Hematopoietic multipotent progenitor cell treated with erythropoietin and hydrocortisone succinate and interleukin-3 and kit ligand, for 15 days (in vitro differentiated cells): ENCODE data around the gene GRAMD2A.

Experiments used
- DNase-seq: peaks from one replicate; pipeline ENCODE4 v3.0.0-alpha.2; 2015; ENCODE audit warnings: low spot score

Gene GRAMD2A

DNA sequence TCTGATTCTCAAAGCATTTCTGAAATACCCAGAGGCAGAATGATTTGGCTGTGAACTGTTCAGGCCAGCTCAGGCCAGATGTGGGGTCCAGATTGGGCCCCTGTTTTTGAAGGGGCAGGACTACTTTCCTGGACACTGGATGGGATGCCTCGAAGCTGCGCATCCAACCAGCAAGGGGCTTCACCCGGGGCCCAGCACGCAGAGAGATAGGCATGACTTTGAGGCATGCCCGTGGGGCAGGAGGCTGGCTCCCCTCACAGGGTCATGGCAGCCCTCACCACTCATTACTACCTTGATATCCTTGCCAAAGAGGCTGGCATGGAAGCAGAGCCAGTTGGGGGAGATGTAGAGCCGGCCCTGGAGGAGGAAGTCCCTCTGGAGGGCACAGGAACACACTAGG, 30.1 kb downstream of the GRAMD2A start:
- DNase-seq = no peak

DNA sequence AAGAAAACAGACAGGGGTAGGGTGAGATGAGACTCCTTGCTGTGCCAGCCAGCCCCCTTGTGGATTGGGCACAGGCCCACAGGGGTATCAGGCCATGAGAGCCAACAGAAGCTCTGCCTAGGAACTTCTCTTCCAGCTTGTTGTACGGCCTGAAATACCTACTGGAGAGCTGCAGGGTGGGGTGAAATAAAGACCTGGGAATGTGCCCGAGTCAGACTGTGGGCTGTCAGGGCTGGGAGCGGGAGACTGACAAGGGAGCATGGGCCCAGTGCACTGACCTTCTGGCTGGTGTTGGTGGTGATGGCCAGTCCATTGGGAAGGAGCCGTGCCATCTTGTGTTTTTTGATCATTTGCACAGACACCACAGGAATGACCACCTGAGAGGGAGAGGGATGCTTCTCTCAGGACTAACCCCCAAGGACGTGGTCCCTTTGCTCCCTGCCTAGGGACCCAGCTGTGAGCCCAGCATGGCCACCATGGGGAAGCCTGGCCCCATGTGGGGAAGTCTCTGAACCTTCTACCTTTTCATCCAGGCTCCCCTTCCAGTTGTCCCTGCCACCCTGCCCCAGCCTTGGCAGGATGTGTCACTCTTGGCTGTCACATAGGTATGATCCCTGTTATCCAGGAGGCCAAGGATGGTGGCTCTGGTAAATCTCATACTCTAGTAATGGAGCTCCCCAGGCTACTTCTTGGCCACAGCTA, 30.7 kb downstream of the GRAMD2A start:
- DNase-seq = no peak

DNA sequence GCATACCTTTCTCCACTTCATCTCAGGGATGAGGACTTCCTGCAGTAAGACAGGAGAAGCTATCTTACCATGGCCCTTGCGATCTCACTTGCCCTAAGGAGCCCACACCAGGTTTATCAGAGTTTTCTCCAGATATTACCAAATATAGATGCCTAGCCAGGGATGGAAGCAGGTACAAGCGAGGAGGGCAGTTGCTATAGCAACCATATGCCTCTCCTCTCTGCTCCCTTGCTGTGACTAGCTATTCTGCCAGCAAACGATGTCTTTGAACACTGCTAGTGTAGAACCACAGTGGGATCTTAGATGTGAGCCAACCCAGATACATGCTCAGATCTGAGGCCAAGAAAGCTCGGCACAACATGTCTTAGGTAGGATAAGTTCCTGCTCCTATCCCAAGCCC, 33.9 kb downstream of the GRAMD2A start:
- no peak for DNase-seq

DNA sequence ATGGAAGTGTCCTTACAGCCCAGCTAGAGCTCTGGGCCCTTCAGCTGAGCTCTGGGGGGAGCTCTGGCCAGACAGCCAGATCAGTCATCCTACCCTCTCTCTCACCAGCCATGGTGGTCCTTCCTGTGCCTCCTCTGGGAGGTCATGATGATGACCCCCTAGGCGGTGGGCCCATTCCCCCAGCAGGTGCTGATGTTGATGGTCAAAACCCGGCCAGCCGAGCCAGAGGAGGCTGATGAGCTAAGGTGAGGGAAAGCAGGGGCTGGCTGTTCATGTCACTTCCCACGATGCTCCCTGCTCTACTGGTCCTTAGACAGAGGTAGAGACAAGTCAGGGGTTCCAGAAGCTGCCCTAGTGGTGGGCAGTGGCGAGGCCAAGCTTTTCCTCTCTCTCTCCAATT, 35.0 kb downstream of the GRAMD2A start:
- DNase-seq = no peak

DNA sequence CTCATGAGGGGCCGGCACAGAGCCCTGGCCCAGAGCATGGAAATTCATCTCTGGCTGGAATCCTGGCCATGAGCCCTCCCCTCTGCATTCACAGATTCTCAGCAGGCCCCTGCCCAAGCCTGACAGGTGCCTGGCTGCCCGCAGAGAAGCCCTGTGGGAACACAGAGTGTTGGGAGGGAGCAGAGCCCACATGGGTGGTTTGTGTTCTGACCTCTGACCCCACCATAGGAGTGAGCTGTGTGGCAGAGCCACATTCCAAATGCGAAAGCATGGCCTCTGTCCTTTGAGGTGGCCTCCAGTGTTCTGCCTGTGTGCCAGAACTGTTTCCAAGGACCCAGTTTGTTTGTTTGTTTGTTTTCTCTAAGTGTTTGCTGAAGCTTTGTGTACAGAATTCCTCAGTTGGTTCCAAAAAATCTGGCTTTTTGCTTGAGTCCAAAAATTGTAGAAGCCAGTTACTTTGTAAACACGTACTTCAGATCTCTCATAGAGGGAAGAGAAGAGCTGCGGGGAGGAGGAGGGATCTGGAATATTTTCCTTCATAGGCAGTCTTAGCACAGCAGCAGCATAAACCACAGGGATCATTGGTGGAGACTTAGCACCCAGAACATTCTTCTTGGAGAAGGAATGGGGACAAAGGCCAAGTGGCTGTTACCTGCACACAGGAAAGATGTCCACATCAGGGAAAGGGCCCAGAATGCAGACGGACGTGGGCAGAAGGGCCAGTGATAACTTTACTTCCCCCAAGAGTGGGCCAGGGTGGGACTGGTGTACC, 36.0 kb downstream of the GRAMD2A start:
- DNase-seq = no peak

DNA sequence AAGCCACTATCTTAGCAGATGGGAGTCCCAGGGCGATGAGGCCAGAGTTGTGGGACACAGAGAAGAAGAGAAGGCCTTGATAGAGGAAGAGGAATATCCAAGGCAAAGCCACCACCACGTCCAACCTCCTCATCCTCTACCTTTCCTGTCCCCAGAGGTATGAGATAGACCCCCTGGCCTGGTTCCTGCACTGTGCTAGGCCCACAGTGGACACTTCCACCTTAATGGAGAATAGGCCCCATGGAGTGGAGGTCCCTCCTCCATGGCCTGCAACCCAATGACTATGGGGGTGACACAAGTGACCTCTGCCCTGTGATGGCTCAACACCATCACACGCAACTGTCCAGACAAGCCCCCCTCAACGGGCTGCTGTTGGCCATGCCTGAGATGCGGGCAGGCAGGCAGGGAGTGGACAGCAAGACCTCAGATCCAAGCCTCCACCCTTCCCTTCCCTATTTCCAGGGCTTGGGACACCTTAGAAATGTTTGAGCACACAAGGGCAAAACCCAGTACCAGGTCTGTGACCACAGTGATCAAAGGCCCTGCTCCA, 36.8 kb downstream of the GRAMD2A start:
- DNase-seq = no peak

DNA sequence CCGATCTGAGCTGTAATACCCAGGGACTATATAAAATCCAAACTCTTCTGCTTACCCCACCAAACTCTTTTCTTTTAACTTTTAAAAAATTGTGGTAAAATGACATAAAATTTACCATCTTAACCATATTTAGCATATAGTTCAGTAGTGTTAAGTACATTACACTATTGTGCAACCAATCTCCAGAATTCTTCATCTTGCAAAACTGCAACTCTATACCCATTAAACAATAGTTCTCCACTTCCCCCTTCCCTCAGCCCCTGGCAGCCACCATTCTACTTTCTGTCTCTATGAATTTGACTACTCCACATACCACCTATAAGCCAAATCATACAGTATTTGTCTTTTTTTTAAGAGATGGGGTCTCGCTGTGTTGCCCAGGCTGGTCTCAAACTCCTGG, 40.7 kb downstream of the GRAMD2A start:
- DNase-seq = no peak

DNA sequence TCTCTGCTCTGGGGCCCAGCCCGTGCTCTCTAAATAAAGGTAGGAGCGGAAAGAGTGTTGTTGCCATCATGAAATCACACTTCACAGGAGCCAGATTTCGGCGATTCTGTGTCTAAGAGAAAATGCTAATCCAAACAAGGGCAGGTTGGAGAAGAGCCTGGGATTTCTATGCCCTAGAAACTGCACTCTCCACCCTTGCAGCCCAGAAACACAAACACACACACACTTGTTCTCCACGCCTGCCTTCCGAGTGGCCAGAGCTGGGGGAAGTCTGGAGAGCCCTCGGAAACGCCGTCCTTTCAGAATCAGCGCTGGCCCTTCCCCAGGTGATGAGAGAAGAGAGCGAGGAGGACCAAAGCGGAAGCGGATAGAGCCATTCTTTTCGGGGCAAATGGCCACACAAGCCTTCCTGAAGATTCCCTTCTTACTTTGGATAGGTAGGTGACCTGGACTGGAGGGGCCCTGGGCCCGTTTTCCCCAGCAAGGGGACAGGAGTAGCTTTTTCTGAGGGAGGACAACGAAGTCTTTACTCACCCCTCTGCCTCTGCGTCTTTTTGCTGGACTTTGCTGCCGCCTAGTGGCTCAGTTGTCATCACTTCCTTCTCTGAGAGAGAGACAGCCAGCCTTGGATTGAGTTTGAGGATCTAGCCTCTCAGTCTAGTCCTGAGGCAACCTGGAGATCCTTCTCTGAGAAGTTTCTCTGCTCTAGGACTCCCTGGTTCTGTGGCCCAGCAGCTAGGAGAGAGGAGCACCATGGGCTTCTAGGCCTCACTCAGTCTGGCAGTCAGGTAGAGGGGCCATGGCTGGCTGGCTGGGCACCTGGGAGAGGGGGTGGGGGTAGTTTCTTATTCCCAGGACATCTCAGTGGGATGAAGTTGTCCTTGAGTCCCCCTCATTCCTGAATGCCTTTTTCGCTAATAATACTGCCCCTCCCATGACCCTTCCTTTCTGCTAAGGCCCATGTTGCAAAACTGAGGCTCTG, 41.7 kb downstream of the GRAMD2A start:
- DNase-seq = peak; percentile 72

DNA sequence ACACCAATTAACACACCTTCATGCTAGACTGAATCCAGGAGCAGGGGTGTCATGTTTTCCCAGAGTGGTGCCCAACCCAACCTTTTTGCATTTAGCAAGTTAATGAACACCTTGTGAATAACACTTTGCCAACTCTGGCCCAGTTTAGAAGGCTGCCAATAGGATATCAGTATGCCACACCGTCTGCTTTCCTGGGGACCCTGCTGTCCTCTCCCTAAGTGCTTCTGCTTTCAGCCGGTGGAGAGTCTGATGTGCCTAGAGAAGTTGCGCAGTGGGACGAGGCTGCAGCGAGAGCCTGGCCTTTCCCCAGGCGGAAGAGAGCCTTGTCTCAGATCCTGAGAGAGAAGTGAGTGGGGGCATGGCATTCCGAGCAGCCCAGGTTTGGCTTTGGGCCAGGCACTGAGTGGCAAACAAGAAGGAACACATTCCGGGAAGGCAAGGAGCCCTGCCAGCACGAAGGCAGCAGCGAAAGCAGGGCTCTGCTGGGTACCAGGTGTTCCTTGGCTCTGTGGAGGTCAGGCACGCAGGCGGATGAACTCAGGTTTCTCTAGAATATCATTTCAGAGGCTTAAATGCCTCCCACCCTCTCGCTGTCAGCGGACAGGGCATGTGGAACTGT, 42.5 kb downstream of the GRAMD2A start:
- no peak for DNase-seq

DNA sequence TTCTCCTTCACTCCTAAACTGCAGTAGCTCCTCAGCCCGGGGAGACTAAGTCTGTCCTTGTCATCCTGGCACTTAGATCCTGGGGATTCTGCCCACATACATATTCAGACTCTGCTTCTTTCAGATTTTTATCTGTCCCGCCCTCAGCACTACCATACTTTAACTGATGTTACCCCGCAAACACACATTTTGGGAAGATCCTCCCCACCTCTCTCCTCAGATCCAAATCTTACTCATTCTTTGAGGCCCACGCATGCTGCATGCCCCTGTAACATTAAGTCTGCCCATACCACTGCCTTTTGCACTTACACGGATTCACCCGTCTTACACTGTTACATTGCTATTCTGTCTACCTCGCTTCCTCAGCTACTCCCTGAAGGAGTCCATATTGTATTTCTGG, 43.3 kb downstream of the GRAMD2A start:
- no peak for DNase-seq

DNA sequence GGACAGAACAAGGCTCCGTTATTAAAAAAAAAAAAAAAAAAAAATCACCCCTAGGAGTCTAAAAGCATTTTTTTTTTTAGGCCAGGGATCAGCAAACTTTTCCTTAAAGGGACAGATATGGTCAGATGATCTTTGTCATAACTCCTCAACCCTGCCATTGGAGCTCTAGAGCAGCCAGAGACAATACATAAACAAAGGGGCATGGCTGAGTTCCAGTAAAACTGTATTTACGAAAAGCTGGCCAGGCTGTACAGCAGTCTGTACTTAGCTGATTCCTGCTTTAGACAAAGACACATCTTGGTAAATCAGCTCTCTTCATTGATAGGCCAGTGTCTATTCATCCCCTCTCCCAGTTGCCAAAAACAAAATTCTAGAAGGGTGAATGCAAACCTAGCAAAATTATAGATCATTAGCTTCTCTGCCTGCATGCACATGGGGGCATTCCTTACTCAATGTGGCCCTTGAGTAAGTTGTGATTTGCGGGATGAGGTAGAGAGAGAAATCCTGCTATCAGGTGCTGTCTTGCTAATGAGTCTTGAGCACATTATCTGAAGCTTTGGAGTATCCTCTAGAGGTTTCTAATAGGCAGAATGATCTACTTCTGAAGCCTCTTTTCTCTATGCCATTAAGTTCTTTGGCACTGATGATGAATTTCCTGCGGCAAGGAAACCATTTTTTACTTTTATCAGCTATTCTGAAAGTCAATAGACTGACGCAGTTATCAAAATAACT, 44.2 kb downstream of the GRAMD2A start:
- no peak for DNase-seq

DNA sequence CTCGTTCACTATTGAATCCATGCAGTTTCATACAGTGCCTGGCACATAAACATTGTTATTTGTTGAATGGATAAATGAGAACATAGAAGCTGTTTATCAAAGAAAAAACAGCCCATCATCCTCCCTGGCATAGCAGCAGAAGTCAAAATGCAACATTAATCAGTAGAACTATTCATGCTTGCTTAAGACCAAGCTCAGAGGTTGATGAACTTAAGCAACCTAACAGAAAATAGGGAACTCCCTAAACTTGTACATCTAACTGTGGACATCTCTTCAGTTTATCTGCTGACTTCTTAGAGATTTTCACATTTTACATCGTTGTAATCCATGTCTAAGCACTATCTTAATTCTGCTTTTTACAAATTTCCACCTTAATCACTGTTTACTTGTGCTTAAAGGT, 50.2 kb downstream of the GRAMD2A start:
- DNase-seq = no peak

DNA sequence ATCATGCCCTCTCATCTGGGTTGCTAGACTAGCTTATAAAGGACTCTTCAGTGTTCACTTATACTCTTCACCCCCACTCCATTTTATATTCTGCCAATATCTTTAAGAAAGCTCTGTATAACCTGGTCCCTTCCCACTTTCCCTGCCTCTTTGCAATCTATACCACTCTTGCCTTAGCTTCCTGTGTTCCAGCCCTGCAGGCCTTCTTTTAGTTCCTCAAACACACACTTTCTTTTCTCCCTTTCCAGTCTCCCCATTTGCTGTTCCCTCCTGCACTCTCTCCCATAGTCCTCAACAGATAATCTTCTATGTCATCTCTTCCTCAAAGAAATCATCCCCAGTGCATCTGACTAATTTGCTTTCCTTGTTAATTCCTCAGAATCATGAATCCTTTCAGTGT, 50.7 kb downstream of the GRAMD2A start:
- no peak for DNase-seq

DNA sequence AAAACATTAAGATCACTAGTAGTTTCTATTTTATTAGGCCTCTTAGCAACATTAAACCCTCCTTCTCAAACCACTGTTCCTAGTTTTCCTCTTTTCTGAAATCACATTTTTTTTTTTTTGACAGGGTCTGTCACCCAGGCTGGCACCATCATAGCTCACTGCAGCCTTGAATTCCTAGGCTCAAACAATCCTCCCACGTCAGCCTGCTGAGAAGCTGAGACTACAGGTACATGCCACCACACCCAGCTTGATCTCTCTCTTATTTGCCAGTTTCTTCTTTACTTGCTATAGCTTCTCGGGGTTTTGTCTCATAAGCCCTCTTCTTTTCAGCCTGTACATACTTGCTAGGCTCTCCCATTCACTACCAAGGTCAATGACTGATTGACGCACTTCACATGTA, 51.4 kb downstream of the GRAMD2A start:
- DNase-seq = no peak

DNA sequence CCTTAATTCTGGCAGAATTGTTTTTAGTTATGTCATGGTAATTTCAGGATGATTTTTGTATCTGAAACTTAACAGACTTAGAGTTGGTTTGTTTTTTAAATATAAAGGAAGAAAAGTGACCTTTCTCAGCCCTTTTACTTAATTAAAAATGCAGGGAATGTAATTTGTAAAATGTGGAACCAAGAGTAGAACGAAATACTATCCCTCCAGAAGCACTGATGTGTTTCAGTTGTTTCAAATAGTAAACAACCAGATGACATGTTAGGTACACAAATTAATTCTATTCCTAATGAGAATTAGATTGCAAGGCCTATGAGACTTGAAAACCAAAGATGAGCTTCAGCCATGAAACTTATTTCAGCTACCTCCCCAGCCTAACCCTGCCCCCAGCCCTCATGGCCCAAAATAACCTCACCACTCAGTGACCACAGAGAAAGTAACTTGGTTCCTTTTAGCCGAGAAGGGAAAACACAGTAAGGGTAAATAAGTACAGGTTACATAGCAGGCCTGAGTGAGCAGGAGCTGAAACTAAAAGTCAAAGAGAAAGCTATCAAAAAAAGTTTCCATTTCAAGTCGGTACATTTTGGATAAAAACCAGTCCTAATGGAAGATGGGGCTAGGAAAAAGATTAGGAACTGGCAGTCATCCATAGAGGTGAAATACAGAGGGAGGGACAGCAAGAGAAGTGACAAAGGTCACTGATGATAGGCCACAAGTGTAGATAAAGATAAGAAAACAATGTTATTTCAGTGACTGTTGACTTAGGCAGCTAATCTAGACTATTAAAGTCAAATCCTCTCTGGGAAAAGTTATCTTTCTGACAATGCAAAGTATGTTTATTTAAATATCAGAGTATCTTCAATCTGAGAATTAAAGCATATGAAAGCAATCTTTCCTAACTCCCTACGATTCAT, 56.2 kb downstream of the GRAMD2A start:
- no peak for DNase-seq

DNA sequence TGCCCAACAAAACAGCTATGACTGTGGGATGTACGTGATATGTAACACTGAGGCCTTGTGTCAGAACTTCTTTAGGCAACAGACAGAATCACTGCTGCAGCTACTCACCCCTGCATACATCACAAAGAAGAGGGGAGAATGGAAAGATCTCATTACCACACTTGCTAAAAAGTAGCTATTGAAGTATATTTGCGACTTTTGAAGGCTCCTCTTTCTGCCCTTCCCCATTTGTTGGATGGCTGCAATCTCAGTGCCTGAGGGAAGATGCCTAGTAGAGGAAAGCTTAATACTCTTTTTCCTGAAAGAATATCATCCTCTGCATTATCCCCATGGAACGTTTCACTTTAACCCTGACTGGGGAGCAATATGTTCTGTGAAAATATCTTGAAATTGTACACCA, 57.5 kb downstream of the GRAMD2A start:
- no peak for DNase-seq

DNA sequence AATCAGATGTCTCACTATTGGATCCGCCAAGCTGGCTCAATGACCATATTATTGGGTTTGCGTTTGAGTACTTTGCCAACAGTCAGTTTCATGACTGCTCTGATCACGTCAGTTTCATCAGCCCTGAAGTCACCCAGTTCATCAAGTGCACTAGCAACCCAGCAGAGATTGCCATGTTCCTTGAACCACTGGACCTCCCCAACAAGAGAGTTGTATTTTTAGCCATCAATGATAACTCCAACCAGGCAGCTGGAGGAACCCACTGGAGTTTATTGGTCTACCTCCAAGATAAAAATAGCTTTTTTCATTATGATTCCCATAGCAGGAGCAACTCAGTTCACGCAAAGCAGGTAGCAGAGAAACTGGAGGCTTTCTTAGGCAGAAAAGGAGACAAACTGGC, 57.9 kb downstream of the GRAMD2A start:
- DNase-seq = no peak

DNA sequence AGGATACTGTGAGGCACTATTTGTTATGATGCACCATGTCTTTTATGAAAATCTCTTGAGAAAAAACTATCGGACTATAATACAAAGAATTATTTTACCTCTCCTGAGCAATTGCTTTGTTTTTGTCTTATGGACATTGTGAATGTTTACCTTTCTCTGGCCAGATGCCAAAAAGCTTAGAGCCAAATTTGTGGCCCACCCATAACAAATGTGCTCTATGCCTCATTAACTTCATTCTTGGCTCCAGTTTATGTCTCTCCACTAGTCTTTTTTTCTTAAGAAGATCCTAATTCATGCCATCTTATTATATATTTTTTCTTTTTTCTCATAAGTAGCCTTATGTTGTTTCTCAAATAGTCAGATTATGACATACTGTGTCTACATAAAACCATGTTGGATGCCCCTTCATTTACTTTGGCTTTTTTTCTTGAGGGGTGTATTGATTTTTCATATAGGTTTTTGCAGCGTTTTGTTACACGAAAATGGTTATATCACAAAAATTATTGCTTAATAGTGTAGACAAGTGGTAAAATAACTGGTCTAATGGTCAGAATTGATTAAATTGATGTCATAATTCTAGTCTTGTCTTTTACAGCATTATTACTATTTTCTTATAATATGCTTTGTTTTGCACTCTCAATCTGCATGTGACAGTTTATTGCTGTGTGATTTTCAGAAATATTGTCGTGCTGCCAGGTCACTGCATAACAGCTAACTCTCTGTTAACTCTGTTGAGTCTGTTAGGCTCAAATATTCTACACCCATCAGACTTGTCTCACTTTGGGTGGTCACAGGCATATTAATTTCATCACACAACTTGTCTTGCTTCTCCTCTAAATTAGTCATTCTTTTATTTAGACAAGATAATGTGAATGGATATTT, 61.2 kb downstream of the GRAMD2A start:
- no peak for DNase-seq

DNA sequence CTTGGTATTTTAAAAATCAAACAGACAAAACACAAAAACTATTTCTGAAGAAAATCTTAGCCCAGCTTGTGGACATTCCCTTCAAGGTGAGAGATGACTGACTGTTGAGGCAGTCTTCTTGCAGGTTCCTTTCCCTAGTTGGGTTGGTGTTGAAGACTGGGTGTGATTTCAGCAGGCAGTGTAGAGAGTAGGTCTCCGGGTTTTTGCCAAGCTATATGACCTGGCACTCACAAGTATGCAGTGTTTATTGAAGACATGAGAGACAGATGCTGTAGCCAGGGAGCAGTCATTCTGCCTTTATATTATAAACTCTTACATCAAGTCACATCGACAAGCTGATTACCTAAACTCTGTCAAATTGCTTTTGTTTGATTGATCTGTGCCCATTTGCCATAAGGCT, 61.9 kb downstream of the GRAMD2A start:
- DNase-seq = no peak
